K562 (cell line): ENCODE results near the gene NXN. TPM values are rescaled to one million over a fixed set of nuclear protein-coding genes. Genes with fewer than 3 reads are reported as not detected.
A peak's percentile ranks its signal among the peaks of the same experiment; 100 is the strongest.
"Not testable (repeated sequence)": the region's sequence is repeated elsewhere in the genome, so short reads cannot be mapped to it uniquely, and the experiment has no call there.

Source experiments
- ATAC-seq: fragments of 200-7000 bp; cut with Tn5 transposase; 3 replicates; pipeline ENCODE4 v1.9.1; 2020; ENCODE audit warnings: moderate library complexity
- BruUV-seq: library from RNA; stranded (reverse); fragments of 400-500 nt; replicated peaks from 2 replicates; lab custom pipeline; 2021; lab: Mats Ljungman, UMichigan
- CTCF ChIA-PET: fragments of 300-600 bp; formaldehyde crosslinking; extraction: SDS; loops from one replicate; lab custom pipeline; 2021; ENCODE audit warnings: low intra/inter-chr PET ratio; lab: Yijun Ruan, JAX
- POLR2A ChIA-PET: fragments of 300-600, 350-650 bp; sonication (Branson Sonifier 250); formaldehyde crosslinking; extraction: SDS; loops from one replicate; lab custom pipeline; 2021; ENCODE audit warnings: antibody characterized with exemption, inconsistent platforms; lab: Yijun Ruan, JAX
- DNase-seq, 4 experiments: peaks; one replicate each; pipeline versions ENCODE4 v3.0.0 to v3.0.0-alpha.2; 2011 to 2018; ENCODE audit warnings: low spot score in 3 of 4, mixed read lengths in 3 of 4; ENCODE audit errors: extremely low read depth in 1 of 4
- FAIRE-seq: peaks from 2 replicates; lab custom pipeline; 2011; peaks lifted over from hg19 to GRCh38; lab: Jason Lieb, UNC
- H2AFZ ChIP-seq: 2 replicates; pipeline ENCODE4 v1.6.0; 2011; ENCODE audit warnings: low read depth, low read length, control low read depth, inconsistent platforms
- H3K27ac ChIP-seq: fragments of 200-600 bp; 3 replicates; pipeline ENCODE4 v1.8.0; 2011; ENCODE audit warnings: low read depth, mild to moderate bottlenecking, control low read depth, inconsistent platforms, low read length, moderate library complexity, mixed read lengths; ENCODE audit errors: extremely low read depth
- H3K27me3 ChIP-seq, 2 experiments: fragments of 300-600 bp in 1 of 2; 2 replicates in 1 of 2; 3 replicates in 1 of 2; pipeline versions ENCODE4 v1.6.0 to v1.8.0; 2011; ENCODE audit warnings: inconsistent platforms in 2 of 2, low read length in 2 of 2, mild to moderate bottlenecking in 1 of 2, mixed read lengths in 1 of 2, moderate library complexity in 1 of 2; ENCODE audit not compliant: control insufficient read depth in 2 of 2, insufficient read depth in 2 of 2
- H3K36me3 ChIP-seq: fragments of 300-600 bp; 3 replicates; pipeline ENCODE4 v1.8.0; 2011; ENCODE audit warnings: mild to moderate bottlenecking, low read length, inconsistent platforms; ENCODE audit not compliant: control insufficient read depth, insufficient read depth
- H3K4me1 ChIP-seq, 2 experiments: fragments of 200-600 bp in 1 of 2; replicated peaks in 1 of 2; 2 replicates in 1 of 2; 3 replicates in 1 of 2; pipeline versions ENCODE4 v1.5.1 to v1.8.0; 2011; ENCODE audit warnings: inconsistent platforms in 2 of 2, low read length in 2 of 2, mild to moderate bottlenecking in 1 of 2, mixed read lengths in 1 of 2, moderate library complexity in 1 of 2; ENCODE audit not compliant: control insufficient read depth in 2 of 2, insufficient read depth in 2 of 2
- H3K4me2 ChIP-seq: 2 replicates; pipeline ENCODE4 v1.6.1; 2011; ENCODE audit warnings: low read length, control low read depth, inconsistent platforms, mixed read lengths; ENCODE audit not compliant: insufficient read depth
- H3K4me3 ChIP-seq: fragments of 200-600 bp; sonication (generic), shearing (Covaris generic); 2 replicates; pipeline ENCODE4 v1.5.1; 2016; ENCODE audit warnings: control low read depth, inconsistent platforms
- H3K79me2 ChIP-seq: fragments of 200-600 bp; 3 replicates; pipeline ENCODE4 v1.8.0; 2011; ENCODE audit warnings: low read length, inconsistent platforms; ENCODE audit not compliant: control insufficient read depth, insufficient read depth
- H3K9ac ChIP-seq, 2 experiments: 2 replicates each; pipeline versions ENCODE4 v1.6.0 to v1.6.1; 2011; ENCODE audit warnings: low read depth in 2 of 2, low read length in 2 of 2, control low read depth in 1 of 2, inconsistent platforms in 1 of 2, mild to moderate bottlenecking in 1 of 2, mixed read lengths in 1 of 2; ENCODE audit not compliant: insufficient read depth in 1 of 2
- H3K9me1 ChIP-seq: one replicate; pipeline ENCODE4 v1.6.0; 2011; ENCODE audit warnings: inconsistent platforms, mild to moderate bottlenecking, low read length, moderate library complexity; ENCODE audit not compliant: control insufficient read depth, insufficient read depth
- H3K9me3 ChIP-seq: replicated peaks from 2 replicates; pipeline ENCODE4 v1.5.1; 2011; ENCODE audit warnings: low read depth, low read length, inconsistent platforms; ENCODE audit not compliant: control insufficient read depth, insufficient read depth
- H4K20me1 ChIP-seq: replicated peaks from 2 replicates; pipeline ENCODE4 v1.6.1; 2011; ENCODE audit warnings: low read length, inconsistent platforms, mixed read lengths; ENCODE audit not compliant: control insufficient read depth, insufficient read depth
- ETS2 ChIP-seq: IDR thresholded peaks from 2 replicates; pipeline ENCODE4 v1.6.1; 2016; ENCODE audit warnings: borderline replicate concordance, missing genetic modification characterization, mild to moderate bottlenecking, moderate library complexity, missing compliant biosample characterization; ENCODE audit not compliant: poor library complexity, severe bottlenecking
- FOXP1 ChIP-seq: sonication (generic); formaldehyde crosslinking; IDR thresholded peaks from 2 replicates; pipeline ENCODE4 v1.8.0; 2022; ENCODE audit warnings: mild to moderate bottlenecking, missing genetic modification reagents
- MEIS2 ChIP-seq: fragments of 450-650 bp; IDR thresholded peaks from 2 replicates; pipeline ENCODE4 v1.6.1; 2014; ENCODE audit warnings: mild to moderate bottlenecking; ENCODE audit not compliant: partially characterized antibody
- PKNOX1 ChIP-seq: fragments of 450-650 bp; IDR thresholded peaks from 2 replicates; pipeline ENCODE4 v1.6.1; 2016
- YY1 ChIP-seq, 3 experiments: IDR thresholded peaks; 2 replicates each; pipeline ENCODE4 v1.6.1; 2011; ENCODE audit warnings: low read length in 2 of 3, mild to moderate bottlenecking in 2 of 3, moderate library complexity in 2 of 3, borderline replicate concordance in 1 of 3, control low read depth in 1 of 3, low read depth in 1 of 3; ENCODE audit not compliant: insufficient read depth in 3 of 3, insufficient replicate concordance in 2 of 3, control insufficient read depth in 1 of 3, insufficient read length in 1 of 3; ENCODE audit errors: extremely low read depth in 1 of 3
- ZNF232 ChIP-seq: sonication (generic); formaldehyde crosslinking; IDR thresholded peaks from 2 replicates; pipeline ENCODE4 v1.8.0; 2022; ENCODE audit warnings: mild to moderate bottlenecking, missing genetic modification reagents
- WGBS: fragments of 100-300 bp; shearing (Covaris generic); methylation state at CpG from one replicate; pipeline ENCODE4 v1.1.6; 2016; ENCODE audit warnings: low coverage, mixed read lengths; ENCODE audit not compliant: insufficient coverage; ENCODE audit errors: missing lambda C conversion rate; 5-methylcytosine and 5-hydroxymethylcytosine counted together
- in situ Hi-C: fragments of 300-500 bp; cut with MboI; formaldehyde crosslinking; loops from 4 replicates; pipeline ENCODE4 v1.15.0; 2018; ENCODE audit warnings: inconsistent platforms, mixed read lengths
- intact Hi-C: fragments of 100-400 bp; cut with micrococcal nuclease; formaldehyde crosslinking; loops from 2 replicates; pipeline ENCODE4 v1.14.2; 2022
- polyA plus RNA-seq, 8 experiments: library from polyadenylated mRNA; depleted of rRNA in 4 of 8; stranded (reverse) in 5 of 8; unstranded in 3 of 8; fragments of >200 nt; fragmentation: Nextera tagmentation in 2 of 8; fragmentation: Illumina TruSeq in 1 of 8; extraction: Ambion mirVana in 2 of 8; extraction: Trizol in 1 of 8; gene quantifications; 2 replicates each; pipeline versions ENCODE4 v1.2.1 to v1.2.3, GENCODE V29; 2011 to 2014; ENCODE audit warnings: inconsistent platforms in 1 of 8, missing spikeins in 1 of 8
- total RNA-seq, 7 experiments: library from RNA; depleted of rRNA in 6 of 7; stranded (reverse); fragments of >200 nt in 6 of 7; fragmentation: Illumina TruSeq in 2 of 7; extraction: Trizol in 2 of 7; gene quantifications; 2 replicates each; pipeline versions ENCODE4 v1.2.1 to v1.2.3, GENCODE V29; 2011 to 2021; ENCODE audit warnings: low replicate concordance in 1 of 7
- TF ChIP-seq, protein P1 (sequence below), 2 experiments: IDR thresholded peaks in 1 of 2; conservative IDR thresholded peaks in 1 of 2; 2 replicates each; pipeline ENCODE4 v1.6.1; 2016; ENCODE audit warnings: low read depth in 2 of 2, mild to moderate bottlenecking in 1 of 2, missing compliant biosample characterization in 1 of 2, missing genetic modification characterization in 1 of 2, moderate library complexity in 1 of 2

NXN gene
- total and polyA plus RNA-seq, 9 of the 15 experiments (the other 6 are each of a cell fraction or from before 2014, with no cell fraction given): 0.08 to 0.39 (median 0.29) TPM; not detected in 5

DNA sequence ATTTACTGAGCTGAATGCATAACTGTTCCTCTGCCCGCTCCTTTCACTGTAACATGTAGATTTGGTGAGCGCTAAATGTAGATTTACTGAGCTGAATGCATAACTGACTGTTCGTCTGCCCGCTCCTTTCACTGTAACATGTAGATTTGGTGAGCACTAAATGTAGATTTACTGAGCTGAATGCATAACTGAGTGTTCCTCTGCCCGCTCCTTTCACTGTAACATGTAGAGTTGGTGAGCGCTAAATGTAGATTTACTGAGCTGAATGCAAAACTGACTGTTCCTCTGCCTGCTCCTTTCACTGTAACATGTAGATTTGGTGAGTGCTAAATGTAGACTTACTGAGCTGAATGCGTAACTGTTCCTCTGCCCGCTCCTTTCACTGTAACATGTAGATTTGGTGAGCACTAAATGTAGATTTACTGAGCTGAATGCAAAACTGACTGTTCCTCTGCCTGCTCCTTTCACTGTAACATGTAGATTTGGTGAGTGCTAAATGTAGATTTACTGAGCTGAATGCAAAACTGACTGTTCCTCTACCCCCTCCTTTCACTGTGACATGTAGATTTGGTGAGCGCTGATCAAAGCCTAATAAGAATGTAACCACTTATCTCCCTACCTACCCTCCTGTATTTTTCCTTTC lies 224.1 kb downstream of the NXN start:
- FAIRE-seq, H3K4me3 ChIP-seq, DNase-seq, H4K20me1 ChIP-seq, BruUV-seq, CTCF ChIA-PET, H3K9me1 ChIP-seq, H2AFZ ChIP-seq, in situ Hi-C loops, ATAC-seq, H3K9me3 ChIP-seq, intact Hi-C loops, H3K27ac ChIP-seq, H3K27me3 ChIP-seq, H3K9ac ChIP-seq, H3K4me2 ChIP-seq: not testable (repeated sequence)
- peaks cover 16% of the 10 kb centered on the region for H3K79me2 ChIP-seq
- peaks cover 9 to 12% of the 10 kb centered on the region in 2 experiments; a peak in 3 of 5 replicates for H3K4me1 ChIP-seq
- 91% methylated on average over 9 of the region's 9 CpGs for WGBS
- POLR2A ChIA-PET: interaction anchor here (1.0 to 1.7 kb wide), 2 partner anchors 9 to 10 kb away, joined by 4 to 5 read pairs; no protein-coding TSS in a partner anchor
- peaks cover 25% of the 10 kb centered on the region for H3K36me3 ChIP-seq
- peak; percentile 100 for TF ChIP-seq ZNF232 (CRISPR knock-in tag)
- TF ChIP-seq, all 486 proteins: peak for 1; not testable (repeated sequence) for 485

DNA sequence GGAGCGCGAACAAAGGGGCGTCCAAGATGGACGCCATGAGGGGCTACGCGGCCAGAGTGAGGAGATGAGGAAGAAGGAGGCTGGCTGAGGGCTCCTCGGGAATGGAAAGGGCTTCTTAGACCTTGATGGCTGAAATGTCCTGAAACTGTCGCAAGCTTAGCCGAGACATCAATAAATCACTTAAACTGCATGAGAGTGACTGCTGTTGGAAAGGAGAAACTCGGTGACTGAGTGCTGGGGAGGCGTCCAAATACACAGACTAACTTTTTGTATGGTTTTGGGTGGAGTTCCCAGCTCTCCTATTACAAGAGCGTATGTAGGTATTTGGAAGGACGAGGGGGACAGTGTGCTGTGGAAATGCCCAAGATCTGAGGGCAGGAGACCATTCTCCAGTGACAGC lies 226.2 kb downstream of the NXN start:
- H3K27ac ChIP-seq: no peak overlapping the region
- ChIA-PET CTCF (no interaction called here), POLR2A (interaction anchor here (0.7 kb wide), 1 partner anchor 9 kb away, joined by 3 read pairs; no protein-coding TSS in a partner anchor)
- H3K9me3 ChIP-seq: no peaks in the 10 kb centered on the region
- no peak overlapping the region for H2AFZ ChIP-seq
- intact Hi-C loops: no loop called here
- in situ Hi-C loops: no loop called here
- peaks cover 10 to 12% of the 10 kb centered on the region in 2 experiments; a peak in 3 of 5 replicates for H3K4me1 ChIP-seq
- WGBS: 42% methylated on average over 6 of the region's 13 CpGs
- H3K4me3 ChIP-seq: no peak overlapping the region
- no peak for DNase-seq
- no TSS peak for BruUV-seq
- peaks cover 22% of the 10 kb centered on the region for H3K36me3 ChIP-seq
- no peaks in the 10 kb centered on the region for H3K27me3 ChIP-seq
- no peak overlapping the region for H3K4me2 ChIP-seq
- no peak for FAIRE-seq
- no peaks in the 10 kb centered on the region for H3K9me1 ChIP-seq
- H4K20me1 ChIP-seq: peaks cover 8% of the 10 kb centered on the region; the same call in 1 of the 2 replicates
- H3K9ac ChIP-seq: no peak overlapping the region
- TF ChIP-seq PKNOX1 (peak; percentile 70), ETS2 (tag) (no peak), YY1 (IDR thresholded peaks at IDR 0.05; ENCODE audit: borderline replicate concordance in 1 of 3, control insufficient read depth in 1 of 3, extremely low read depth in 1 of 3, insufficient read depth in 3 of 3, insufficient read length in 1 of 3, insufficient replicate concordance in 2 of 3, low read depth in 1 of 3, low read length in 2 of 3) (peak in 1 of 3 experiments; percentile 2), MEIS2 (peak; percentile 71), FOXP1 (CRISPR knock-in tag) (no peak)
- TF ChIP-seq, protein P1, sequence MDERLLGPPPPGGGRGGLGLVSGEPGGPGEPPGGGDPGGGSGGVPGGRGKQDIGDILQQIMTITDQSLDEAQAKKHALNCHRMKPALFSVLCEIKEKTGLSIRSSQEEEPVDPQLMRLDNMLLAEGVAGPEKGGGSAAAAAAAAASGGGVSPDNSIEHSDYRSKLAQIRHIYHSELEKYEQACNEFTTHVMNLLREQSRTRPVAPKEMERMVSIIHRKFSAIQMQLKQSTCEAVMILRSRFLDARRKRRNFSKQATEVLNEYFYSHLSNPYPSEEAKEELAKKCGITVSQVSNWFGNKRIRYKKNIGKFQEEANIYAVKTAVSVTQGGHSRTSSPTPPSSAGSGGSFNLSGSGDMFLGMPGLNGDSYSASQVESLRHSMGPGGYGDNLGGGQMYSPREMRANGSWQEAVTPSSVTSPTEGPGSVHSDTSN (CRISPR knock-in tag; IDR thresholded peaks at IDR 0.05; ENCODE audit: low read depth): no peak
- TF ChIP-seq, protein P1 (tag; conservative IDR thresholded peaks at IDR 0.05; ENCODE audit: low read depth): peak; percentile 66
- no peak for ATAC-seq
- peaks cover 33% of the 10 kb centered on the region for H3K79me2 ChIP-seq
